ENCODE results near the gene SERPINB5. TPM values are rescaled to one million over a fixed set of nuclear protein-coding genes. Genes with fewer than 3 reads are reported as not detected.

The SERPINB5 gene
- polyA plus RNA-seq, 1 experiment: not detected

DNA sequence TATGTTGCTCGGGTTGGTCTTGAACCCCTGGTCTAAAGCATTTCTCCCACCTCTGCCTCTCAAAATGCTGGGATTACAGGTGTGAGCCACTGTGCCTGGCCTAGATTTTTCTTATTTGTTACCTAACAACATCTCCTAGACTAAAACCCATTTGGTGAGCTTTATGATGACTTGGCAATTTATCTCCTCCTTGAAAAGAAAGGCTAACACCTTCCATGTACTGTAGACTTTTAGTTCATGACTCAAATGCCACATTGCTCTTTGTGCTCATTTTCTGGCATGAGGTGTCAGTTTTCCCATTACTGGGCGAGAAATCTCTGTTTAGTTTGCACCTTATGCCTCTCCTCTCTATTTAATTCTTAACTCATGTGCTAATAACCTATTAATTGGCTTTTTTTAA lies 12.3 kb upstream of the SERPINB5 start:
- Histone ChIP-seq H3K36me3 (ENCODE audit: control insufficient read depth, insufficient read depth, low read length) (no peaks in the 10 kb centered on the region), H3K27me3 (ENCODE audit: control insufficient read depth, insufficient read depth, low read length) (no peaks in the 10 kb centered on the region), H3K4me3 (ENCODE audit: low read depth, low read length) (no peak overlapping the region)
- no peak for DNase-seq (ENCODE audit: low read depth)
- ChIA-PET CTCF (interaction anchor here (1.8 kb wide), 1 partner anchor 20 kb away, joined by 4 read pairs; no protein-coding TSS in a partner anchor), POLR2A (no interaction called here)
- TF ChIP-seq, protein P1, sequence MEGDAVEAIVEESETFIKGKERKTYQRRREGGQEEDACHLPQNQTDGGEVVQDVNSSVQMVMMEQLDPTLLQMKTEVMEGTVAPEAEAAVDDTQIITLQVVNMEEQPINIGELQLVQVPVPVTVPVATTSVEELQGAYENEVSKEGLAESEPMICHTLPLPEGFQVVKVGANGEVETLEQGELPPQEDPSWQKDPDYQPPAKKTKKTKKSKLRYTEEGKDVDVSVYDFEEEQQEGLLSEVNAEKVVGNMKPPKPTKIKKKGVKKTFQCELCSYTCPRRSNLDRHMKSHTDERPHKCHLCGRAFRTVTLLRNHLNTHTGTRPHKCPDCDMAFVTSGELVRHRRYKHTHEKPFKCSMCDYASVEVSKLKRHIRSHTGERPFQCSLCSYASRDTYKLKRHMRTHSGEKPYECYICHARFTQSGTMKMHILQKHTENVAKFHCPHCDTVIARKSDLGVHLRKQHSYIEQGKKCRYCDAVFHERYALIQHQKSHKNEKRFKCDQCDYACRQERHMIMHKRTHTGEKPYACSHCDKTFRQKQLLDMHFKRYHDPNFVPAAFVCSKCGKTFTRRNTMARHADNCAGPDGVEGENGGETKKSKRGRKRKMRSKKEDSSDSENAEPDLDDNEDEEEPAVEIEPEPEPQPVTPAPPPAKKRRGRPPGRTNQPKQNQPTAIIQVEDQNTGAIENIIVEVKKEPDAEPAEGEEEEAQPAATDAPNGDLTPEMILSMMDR (IDR thresholded peaks at IDR 0.05; ENCODE audit: insufficient read depth, low read depth, low read length): no peak

DNA sequence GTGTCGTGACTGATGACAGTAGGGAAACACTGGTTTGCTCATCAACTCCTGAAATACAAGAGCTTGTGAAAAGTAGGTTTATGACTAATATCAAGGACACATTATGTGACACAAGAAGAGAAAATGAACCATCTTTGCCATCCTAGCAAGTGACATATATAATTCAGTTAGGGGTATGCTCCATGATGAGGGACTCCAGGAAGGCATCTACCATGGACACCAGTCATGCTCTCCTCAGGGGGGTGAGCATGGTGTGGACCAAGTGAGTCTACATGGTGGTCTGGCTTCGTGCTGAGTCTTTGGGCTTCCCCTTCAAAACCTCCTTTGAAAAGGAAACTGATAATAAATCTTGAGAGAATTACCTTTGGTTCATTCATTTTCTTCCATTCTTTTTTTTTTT lies 11.7 kb upstream of the SERPINB5 start:
- no peaks in the 10 kb centered on the region for H3K36me3 ChIP-seq (ENCODE audit: control insufficient read depth, insufficient read depth, low read length)
- no peaks in the 10 kb centered on the region for H3K27me3 ChIP-seq (ENCODE audit: control insufficient read depth, insufficient read depth, low read length)
- TF ChIP-seq, protein P1 (IDR thresholded peaks at IDR 0.05; ENCODE audit: insufficient read depth, low read depth, low read length): no peak
- POLR2A ChIA-PET: no interaction called here
- H3K4me3 ChIP-seq (ENCODE audit: low read depth, low read length): no peak overlapping the region
- DNase-seq (ENCODE audit: low read depth): no peak
- CTCF ChIA-PET: no interaction called here

DNA sequence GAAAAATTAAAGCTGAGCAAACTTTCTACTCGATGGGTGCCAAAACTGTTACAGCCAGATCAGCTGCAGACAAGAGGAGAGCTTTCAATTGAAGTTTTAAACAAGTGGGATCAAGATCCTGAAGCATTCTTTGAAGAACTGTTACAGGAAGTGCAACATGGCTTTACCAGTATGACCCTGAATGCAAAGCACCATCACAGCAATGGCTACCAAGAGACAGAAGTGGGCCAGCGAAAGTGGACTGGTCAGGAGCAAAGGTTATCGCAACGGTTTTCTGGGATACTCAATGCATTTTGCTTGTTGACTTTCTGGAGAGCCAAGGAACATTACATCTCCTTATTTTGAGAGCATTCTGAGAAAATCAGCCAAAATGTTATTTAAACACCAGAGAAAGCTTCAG lies 9.1 kb upstream of the SERPINB5 start:
- H3K27me3 ChIP-seq (ENCODE audit: control insufficient read depth, insufficient read depth, low read length): no peaks in the 10 kb centered on the region
- no peak for DNase-seq (ENCODE audit: low read depth)
- no peaks in the 10 kb centered on the region for H3K36me3 ChIP-seq (ENCODE audit: control insufficient read depth, insufficient read depth, low read length)
- no peak overlapping the region for H3K4me3 ChIP-seq (ENCODE audit: low read depth, low read length)
- POLR2A ChIA-PET: no interaction called here
- CTCF ChIA-PET: no interaction called here
- TF ChIP-seq, protein P1 (IDR thresholded peaks at IDR 0.05; ENCODE audit: insufficient read depth, low read depth, low read length): no peak

DNA sequence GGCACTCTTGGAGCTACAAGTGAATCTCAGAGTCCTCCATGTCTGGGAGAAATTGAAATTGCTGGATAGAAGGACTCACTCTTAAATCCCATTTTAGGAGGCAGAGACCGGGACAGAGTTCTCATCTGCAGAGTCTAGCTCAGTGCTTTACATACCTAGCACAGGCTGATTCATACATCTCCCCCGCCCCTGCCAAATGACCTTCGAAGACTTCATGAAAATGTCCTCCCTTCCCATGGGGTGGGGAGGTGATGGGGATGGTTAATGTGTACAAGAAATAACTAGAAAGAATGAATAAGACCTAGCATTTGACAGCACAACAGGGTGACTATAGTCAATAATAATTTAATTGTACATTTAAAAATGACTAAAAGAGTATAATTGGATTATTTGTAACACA lies 8.2 kb upstream of the SERPINB5 start:
- TF ChIP-seq, protein P1 (IDR thresholded peaks at IDR 0.05; ENCODE audit: insufficient read depth, low read depth, low read length): no peak
- ChIA-PET POLR2A (no interaction called here), CTCF (no interaction called here)
- H3K4me3 ChIP-seq (ENCODE audit: low read depth, low read length): no peak overlapping the region
- no peaks in the 10 kb centered on the region for H3K27me3 ChIP-seq (ENCODE audit: control insufficient read depth, insufficient read depth, low read length)
- H3K36me3 ChIP-seq (ENCODE audit: control insufficient read depth, insufficient read depth, low read length): no peaks in the 10 kb centered on the region
- no peak for DNase-seq (ENCODE audit: low read depth)

DNA sequence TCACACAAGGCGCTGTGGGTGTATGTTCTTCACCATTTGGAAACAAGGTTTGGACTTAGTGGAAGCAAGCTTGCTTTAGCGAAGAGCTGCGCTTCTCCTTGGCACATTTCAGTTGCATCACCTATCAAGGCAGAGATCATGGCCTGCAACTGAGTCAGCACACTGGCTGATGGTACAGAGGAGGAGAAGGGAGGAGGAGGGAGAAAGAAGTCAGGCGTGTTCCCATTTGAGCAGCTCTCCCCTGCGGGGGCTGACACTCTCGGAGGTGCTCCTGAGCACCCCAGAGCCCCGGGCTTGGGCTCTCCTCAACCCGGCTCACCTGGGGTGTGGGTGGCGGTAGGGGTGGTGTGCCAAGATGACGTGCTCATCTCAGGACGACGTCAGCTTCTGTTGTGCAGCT lies 6.0 kb upstream of the SERPINB5 start:
- TF ChIP-seq, protein P1 (IDR thresholded peaks at IDR 0.05; ENCODE audit: insufficient read depth, low read depth, low read length): no peak
- ChIA-PET POLR2A (no interaction called here), CTCF (no interaction called here)
- Histone ChIP-seq H3K36me3 (ENCODE audit: control insufficient read depth, insufficient read depth, low read length) (no peaks in the 10 kb centered on the region), H3K27me3 (ENCODE audit: control insufficient read depth, insufficient read depth, low read length) (no peaks in the 10 kb centered on the region), H3K4me3 (ENCODE audit: low read depth, low read length) (no peak overlapping the region)
- no peak for DNase-seq (ENCODE audit: low read depth)

All from BJ (cell line).